ENCODE measurements around the gene DNALI1.

DNALI1 gene

DNA sequence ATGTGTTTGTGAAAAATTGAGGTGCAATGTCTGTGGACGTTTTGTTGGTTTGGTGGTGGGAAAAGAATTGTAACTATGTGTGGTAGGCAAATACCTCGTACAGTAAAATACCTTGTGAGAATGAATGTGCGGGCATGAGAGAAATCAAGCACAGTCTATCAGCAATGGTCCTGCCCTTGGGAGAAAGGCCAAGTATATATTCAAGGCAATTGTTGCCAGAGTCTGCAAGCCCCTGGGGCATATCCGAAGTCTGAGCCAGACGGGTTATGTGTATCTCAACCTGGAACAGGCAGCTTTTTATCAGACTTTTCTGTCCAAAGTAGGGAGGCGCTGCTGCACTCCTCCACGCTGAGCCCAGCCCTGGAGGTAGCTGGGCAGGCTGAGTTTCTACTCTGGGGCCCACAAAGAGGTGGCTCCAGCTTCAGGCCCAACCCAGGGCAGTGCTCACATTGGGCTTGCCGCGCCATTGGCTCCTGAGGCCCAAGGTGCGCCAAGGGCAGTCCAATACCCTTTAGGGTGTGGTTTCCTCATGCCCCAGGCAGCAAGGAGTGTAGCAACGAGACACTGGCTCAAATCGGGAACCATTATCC, 48.4 kb downstream of the DNALI1 start:
- no peak for DNase-seq

DNA sequence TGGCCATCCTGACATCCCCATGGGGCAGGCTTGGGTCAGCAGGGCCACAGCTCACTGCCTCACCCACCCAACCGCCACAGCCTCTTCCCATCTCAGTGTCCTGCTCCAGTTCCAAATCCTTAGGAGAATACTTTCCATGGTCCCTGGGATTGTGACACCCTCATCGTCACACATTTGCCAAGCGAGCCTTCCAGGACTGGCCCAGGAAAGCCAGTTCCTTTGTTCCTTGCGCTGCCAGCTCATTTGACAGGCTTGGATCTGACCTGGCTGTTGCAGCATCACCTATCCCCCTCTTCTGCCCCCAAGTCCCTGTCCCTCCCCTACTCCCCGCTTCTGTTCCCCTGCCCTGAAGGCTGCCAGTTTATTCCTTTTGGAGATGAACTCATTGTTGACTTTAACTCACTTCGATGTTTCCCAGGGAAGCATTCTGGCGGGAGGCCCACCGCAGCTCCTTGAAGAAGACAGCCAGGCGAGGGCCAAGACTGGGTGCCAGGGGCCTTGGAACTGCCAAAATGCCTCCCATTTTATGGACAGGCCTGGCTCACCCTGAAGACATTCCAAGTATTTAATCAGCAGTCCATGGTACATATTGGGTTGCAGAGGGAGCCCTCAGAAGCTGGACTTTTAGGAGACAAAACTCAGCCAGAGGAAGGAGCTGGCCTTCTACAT, 49.2 kb downstream of the DNALI1 start:
- no peak for DNase-seq

DNA sequence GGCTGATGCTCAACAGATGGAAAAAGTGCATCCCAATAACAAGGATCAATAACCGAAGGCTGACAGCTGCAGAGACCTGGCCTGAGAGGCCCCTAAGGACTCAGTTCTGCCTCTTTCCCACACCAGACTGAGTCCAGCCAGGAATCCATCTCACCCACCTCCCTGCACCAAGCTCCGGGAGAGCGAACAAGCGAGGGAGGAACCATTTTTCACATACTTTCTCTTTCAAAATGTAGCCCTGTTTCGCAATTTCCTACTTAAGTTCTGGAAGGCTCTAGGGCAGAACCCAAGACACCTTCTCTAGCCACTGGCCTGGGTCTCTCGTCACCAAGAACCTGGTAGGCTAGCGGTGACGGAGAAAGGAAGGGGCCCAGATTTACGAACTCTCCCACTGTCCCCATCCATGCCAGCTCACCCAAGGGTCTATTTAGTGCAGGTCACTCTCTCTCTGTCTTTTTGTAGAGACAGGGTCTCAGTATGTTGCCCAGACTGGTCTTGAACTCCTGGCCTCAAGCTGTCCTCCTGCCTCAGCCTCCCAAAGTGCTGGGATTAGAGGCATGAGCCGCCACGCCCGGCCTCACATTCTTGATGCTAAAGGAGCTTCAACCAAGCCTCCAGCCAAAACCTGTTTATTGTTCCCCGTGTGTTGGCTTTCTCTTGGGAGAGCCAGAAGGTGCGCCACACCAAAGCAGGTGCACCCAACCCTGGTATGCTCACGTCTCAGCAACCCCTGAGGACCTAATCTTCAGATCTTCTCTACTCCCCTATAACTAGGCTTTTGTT, 49.9 kb downstream of the DNALI1 start:
- no peak for DNase-seq

DNA sequence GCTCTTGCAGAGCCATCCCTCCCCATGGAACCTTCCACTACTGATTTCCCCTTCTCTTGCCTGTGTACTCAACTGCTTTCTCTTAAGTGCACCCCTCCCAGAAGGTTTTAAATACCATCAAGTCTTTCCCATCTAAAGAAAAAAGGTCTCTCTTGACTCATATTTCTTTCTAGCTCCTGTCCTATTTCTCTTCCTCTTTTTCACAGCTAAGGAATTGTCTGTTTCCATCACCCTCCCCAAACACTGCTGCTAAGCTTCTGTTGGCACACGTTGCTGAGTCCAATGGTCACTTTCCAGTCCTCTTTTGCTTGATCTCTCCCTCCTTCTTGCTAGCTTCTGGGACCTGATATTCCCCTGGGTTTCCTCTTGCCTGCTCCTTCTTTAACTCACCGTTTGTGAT, 52.3 kb downstream of the DNALI1 start:
- DNase-seq, result no peak

DNA sequence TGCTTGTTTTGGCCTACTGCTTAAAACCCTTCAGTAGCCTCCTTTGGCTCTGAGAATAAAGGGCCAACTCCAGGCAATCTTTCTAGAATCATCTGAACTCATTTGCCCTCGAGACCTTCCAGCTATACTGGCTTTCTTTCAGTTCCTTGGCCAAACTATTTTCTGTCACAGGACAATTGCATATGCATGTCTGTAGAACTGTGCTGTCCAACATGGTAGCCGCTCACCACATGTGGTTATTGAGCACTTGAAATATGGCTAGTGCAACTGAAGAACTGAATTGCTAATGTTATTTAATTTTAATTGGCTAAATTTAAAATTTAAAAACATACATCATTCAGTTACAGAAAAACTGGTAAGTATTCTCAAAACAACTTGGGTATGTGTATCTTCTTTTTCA, 53.3 kb downstream of the DNALI1 start:
- DNase-seq, result no peak

DNA sequence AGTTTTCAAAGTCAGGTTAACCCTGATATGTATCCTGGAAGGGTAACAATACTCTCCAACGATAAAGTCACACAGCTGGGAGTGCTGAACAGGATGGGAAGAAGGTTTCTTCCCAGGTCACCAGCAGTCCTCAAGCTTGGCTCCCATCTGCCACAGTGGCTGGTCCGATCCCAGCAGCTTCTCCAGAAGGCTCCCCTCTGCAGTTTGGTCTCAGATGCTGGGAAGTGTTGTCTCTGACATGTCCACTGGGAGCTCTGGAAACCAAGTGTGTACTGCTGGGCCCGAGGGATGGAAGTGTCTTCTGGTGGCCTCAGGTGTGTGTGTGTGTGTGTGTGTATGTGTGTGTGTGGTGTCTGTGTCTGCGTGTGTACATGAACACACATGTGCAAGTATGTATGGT, 55.4 kb downstream of the DNALI1 start:
- no peak for DNase-seq

DNA sequence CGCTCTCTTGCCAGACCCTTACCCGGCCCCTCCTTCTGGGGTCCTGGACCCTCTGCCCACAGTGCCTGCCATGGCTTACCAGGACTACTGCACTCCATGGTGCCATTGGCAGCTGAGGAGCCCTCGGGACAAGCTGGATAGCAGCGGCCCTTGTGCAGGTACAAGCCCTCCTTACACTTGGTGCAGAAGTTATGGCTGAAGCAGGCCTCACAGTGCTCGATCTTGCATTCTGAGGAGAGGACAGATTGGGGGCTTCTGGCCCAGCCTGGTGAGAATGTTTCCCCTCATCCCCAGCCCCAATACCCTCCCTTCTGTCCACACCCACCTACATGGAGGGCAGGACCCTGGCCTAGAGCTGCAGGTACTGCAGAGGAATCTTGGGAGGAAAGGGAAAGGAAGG, 57.4 kb downstream of the DNALI1 start:
- DNase-seq, result no peak

DNA sequence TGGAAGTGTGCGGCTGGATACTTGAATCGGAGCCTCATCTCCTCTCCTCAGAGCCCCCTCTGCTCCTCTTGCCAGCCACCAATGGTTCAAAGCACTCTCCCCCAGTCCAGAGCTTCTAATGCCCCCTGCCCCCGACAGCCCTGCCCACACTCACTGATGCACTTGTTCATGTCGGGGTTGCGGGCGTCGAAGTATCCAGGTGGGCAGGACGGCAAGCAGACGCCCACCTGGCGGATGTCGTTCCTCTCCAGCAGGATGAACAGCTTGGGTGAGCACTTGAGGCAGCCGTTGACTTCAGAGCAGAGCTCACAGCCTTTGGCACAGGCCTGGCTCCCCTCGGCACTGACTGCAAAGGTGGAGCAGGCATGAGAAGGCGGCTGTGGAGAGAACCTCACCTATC, 59.6 kb downstream of the DNALI1 start:
- no peak for DNase-seq

All from activated T-cell treated with anti-CD3 and anti-CD28 coated beads, Interleukin-2, amount 50 U/mL, for 1 hour (primary cell).